Measurements from ENCODE around the gene CCDC12.

The CCDC12 gene

DNA sequence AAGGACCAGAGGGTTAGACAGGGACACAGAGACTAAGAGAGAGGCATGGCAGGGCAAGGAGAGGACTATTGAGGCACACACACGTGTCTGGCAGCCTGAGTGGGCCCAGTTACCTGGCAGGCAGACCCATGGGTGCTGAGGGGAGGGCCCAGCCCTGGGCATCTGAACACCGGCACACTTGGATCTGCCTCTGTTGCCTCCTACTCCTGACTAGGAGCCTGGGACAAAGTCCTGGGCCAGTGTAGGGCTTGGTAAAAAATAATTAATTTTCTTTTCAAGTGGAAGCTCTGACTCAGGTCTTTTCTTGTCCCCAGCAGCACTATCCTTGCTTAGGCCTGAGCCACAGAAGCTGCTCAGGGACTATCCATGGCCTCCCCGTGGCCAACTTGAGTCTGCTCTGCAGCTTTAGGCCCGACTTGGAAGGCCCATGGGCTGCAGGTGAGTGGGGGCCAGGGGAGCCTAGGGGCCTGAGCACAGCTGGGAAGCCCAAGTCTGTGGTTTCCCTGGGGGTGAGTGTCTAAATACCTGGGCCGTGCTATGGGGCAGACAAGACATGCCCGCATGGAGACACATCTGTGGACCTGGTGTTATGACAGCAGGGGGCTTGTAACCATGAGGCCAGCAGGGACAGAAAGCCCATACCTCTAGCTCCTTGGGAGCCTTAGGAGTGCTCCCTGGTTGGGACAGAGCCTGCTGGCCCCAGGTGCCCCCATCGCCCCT is 99.0 kb downstream of the CCDC12 start, which contains the start of gene PTH1R:
TSS of gene PTH1R (plus strand) at position 316 of the 720 bp plus-strand sequence. CDS start 5,839 bp downstream, outside the sequence.
- TF ChIP-seq ZFX (IDR thresholded peaks at IDR 0.05), result no peak
- TF ChIP-seq CTCF (conservative IDR thresholded peaks at IDR 0.05), result no peak
- H3K27ac ChIP-seq, result no peak within 1 kb of the TSS

DNA sequence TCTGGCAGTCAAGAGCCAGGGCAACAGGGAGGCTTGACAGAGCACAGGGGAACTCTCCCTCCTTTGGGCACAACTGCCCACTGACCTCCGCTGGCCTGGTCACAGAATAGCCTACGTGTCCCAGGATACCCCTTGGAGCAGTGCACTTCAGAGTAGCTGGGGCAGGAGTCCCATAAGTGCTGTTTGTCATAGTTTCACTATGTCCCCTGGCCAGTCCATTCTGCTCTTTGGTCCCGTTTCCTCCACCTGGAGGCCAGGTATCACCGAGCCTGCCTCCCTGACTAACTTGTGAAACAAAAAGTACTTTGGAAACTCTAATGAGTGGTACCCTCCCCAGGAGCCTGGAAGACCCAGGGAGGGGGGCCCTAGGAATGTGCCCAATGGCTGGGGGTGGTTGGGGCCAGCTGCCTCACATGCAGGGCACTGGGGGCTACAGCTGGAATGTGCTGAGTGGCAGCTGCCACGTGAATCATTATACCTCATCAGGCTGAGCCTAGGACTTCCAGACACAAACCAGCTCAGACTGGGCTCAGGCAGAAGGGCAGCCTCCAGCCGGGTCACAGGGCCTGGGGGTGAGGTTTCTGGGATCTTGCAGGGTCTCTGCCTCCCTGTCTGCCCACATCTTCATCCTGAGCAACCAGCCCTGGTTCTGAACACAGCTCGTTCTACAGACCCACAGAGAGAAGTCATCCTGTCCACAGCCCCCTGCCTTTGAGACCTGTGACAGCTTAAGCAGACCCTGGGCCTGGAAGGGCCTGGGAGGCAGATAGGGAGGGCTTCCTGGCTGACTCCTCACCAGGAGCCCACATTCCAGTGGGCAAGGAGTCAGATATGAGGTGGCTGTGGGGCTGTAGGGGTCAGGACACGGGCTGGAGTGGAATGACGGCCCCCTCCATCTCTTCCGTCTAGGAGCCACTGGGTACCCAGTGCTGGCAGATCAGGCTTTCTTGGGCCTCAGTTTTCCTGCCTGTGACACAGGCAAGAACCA is 99.9 kb downstream of the CCDC12 start:
- TF ChIP-seq ZFX (IDR thresholded peaks at IDR 0.05) (no peak), CTCF (conservative IDR thresholded peaks at IDR 0.05) (no peak)
- H3K27ac ChIP-seq, result no peak overlapping the region

- no peak for TF ChIP-seq ZFX (IDR thresholded peaks at IDR 0.05)
- no peak for TF ChIP-seq CTCF (conservative IDR thresholded peaks at IDR 0.05)
- no peak overlapping the region for H3K27ac ChIP-seq
These were observed 101.0 kb downstream of the CCDC12 start for GRCh38 chr3:46875560-46875959.

DNA sequence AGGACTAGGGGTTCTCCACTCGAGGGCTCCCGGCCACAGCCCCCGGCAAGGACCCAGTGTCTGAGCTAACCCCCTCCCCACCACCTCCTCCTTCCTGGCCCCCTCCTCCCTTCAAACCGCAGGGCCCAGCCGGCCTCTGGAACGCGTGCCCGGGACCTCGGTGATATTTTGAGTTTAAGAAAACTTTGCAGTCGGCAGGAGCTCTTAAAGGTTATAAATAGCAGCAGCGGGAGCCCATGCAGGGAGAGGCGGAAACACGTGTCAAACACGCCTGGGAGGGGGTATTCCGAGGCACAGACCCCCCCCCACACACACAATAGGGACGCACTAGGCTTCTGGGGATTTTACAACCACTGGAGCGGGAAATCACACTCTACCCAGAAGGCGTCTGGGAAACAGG is 102.1 kb downstream of the CCDC12 start:
- TF ChIP-seq ZFX (IDR thresholded peaks at IDR 0.05) (no peak), CTCF (conservative IDR thresholded peaks at IDR 0.05) (no peak)
- no peak overlapping the region for H3K27ac ChIP-seq

DNA sequence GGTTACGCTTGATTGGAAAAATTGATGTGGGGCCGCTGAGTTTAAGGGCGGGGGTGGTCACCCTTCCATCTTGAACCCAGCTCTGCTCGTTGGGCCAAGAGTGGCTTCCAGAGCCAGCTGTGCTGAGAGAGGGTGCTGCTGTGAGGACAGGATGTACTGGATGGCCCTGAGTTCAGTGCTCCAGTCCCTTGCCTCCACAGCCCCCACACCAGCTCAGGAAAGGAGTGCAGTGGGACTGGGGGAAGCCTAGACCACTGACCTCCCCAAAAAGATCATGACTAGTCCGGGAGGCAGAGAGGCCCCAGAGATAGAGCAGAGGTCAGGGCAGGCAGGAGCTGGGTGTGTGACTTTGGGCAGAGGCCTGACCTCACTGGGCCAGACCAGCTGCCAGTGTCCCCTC is 103.0 kb downstream of the CCDC12 start:
- H3K27ac ChIP-seq, result no peak overlapping the region
- TF ChIP-seq ZFX (IDR thresholded peaks at IDR 0.05) (no peak), CTCF (conservative IDR thresholded peaks at IDR 0.05) (no peak)
